ENCODE data around the gene TWF2. TPM values are rescaled to one million over a fixed set of nuclear protein-coding genes. Genes with fewer than 3 reads are reported as not detected.

Gene TWF2
- total and polyA plus RNA-seq, 2 of the 4 experiments (the other 2 are of a cell fraction), result 111 to 145 TPM

GRCh38 chr3:52204337-52205073, 34.5 kb downstream of the TWF2 start:
- POLR2A ChIA-PET (ENCODE audit: unreplicated experiment), result interaction anchor here (0.6 kb wide), 1 partner anchor 83 kb away, joined by 3 read pairs; no protein-coding TSS in a partner anchor
- Histone ChIP-seq H3K27ac (ENCODE audit: insufficient read depth, low read length) (no peak overlapping the region), H3K14ac (replicated peaks; ENCODE audit: low read depth, low read length) (no peak overlapping the region), H2BK5ac (ENCODE audit: low read depth, low read length, poor library complexity, severe bottlenecking) (no peak overlapping the region), H3K23ac (ENCODE audit: low read depth, low read length) (no peak overlapping the region), H4K8ac (ENCODE audit: low read depth in 2 of 2, low read length in 2 of 2) (no peak overlapping the region), H3K9ac (ENCODE audit: low read depth, low read length) (no peak overlapping the region), H2AK5ac (ENCODE audit: low read depth, low read length) (no peak overlapping the region), H3K4me3 (ENCODE audit: insufficient read depth, low read depth, low read length) (no peak overlapping the region), H3K18ac (ENCODE audit: low read depth, low read length) (no peak overlapping the region), H4K20me1 (ENCODE audit: insufficient read depth, low read length) (peaks cover 5% of the 10 kb centered on the region; the same call in 1 of the 2 replicates), H3K56ac (ENCODE audit: extremely low read depth, insufficient read depth, low read length) (no peak overlapping the region), H4K91ac (ENCODE audit: insufficient read depth, low read depth, low read length) (no peak overlapping the region), H4K5ac (ENCODE audit: low read depth, low read length) (no peak overlapping the region), H2AFZ (replicated peaks; ENCODE audit: low read length, poor library complexity) (no peak overlapping the region), H3K4me2 (ENCODE audit: low read depth, low read length) (no peak overlapping the region), H2BK120ac (ENCODE audit: low read depth, low read length) (no peak overlapping the region), H3K9me3 (ENCODE audit: control insufficient read depth, insufficient read depth, low read length) (no peaks in the 10 kb centered on the region), H3K4ac (ENCODE audit: low read depth, low read length) (no peak overlapping the region), H3K27me3 (ENCODE audit: control insufficient read depth, insufficient read depth, low read length) (no peaks in the 10 kb centered on the region), H3K9me1 (ENCODE audit: insufficient read depth, low read length) (peaks cover 7% of the 10 kb centered on the region; the same call in 1 of the 2 replicates), H3K4me1 (ENCODE audit: control insufficient read depth, insufficient read depth, low read length) (no peaks in the 10 kb centered on the region), H2BK20ac (ENCODE audit: low read depth, low read length) (no peak overlapping the region), H2BK15ac (ENCODE audit: low read depth, low read length) (no peak overlapping the region), H2AK9ac (replicated peaks; ENCODE audit: low read depth, low read length, poor library complexity) (no peak overlapping the region), H3K36me3 (ENCODE audit: control insufficient read depth, insufficient read depth, low read length) (peaks cover 62% of the 10 kb centered on the region), H3K79me1 (ENCODE audit: low read depth in 1 of 2, low read length in 2 of 2) (peaks cover 22 to 50% of the 10 kb centered on the region in 2 experiments)
- ATAC-seq (ENCODE audit: low read depth) (no peak), DNase-seq (peak; percentile 18)
- in situ Hi-C loops (cut with MboI; ENCODE audit: low sequenced_read_pairs), result no loop called here
- intact Hi-C loops (cut with micrococcal nuclease), result no loop called here
- BruUV-seq (replicated peaks), result no TSS peak
- TF ChIP-seq NFE2L2 (IDR thresholded peaks at IDR 0.05; ENCODE audit: low read depth, low read length), result no peak
- TF ChIP-seq USF2 (IDR thresholded peaks at IDR 0.05; ENCODE audit: low read depth, low read length), result no peak
- TF ChIP-seq CTCF (conservative IDR thresholded peaks at IDR 0.05; ENCODE audit: low read depth, low read length), result no peak
- TF ChIP-seq RCOR1 (IDR thresholded peaks at IDR 0.05; ENCODE audit: insufficient replicate concordance, low read length), result no peak
- TF ChIP-seq MAZ (IDR thresholded peaks at IDR 0.05; ENCODE audit: borderline replicate concordance, low read depth, low read length), result no peak
- no peak for TF ChIP-seq SMC3 (IDR thresholded peaks at IDR 0.05; ENCODE audit: low read depth, low read length)
- TF ChIP-seq ELK1 (IDR thresholded peaks at IDR 0.05; ENCODE audit: borderline replicate concordance, low read depth, low read length), result no peak
- TF ChIP-seq CHD1 (IDR thresholded peaks at IDR 0.05; ENCODE audit: low read depth, low read length), result no peak
- TF ChIP-seq RFX5 (IDR thresholded peaks at IDR 0.05; ENCODE audit: low read depth, low read length), result no peak
- no peak for TF ChIP-seq FOS (IDR thresholded peaks at IDR 0.05; ENCODE audit: low read depth, low read length)
- no peak for TF ChIP-seq MXI1 (IDR thresholded peaks at IDR 0.05; ENCODE audit: borderline replicate concordance, low read depth, low read length)
- TF ChIP-seq MAFK (IDR thresholded peaks at IDR 0.05; ENCODE audit: low read depth, low read length), result no peak
- no peak for TF ChIP-seq RAD21 (IDR thresholded peaks at IDR 0.05; ENCODE audit: low read length)
- CTCF ChIA-PET, result interaction anchor here (0.6 kb wide), 1 partner anchor 692 kb away, joined by 3 read pairs; no protein-coding TSS in a partner anchor
- dilution Hi-C loops (cut with HindIII; ENCODE audit: low sequenced_read_pairs, unreplicated experiment), result no loop called here
- WGBS, 2 experiments (ENCODE audit: extremely low coverage in 2 of 2, insufficient read length in 1 of 2), result 100% methylated on average over 1 of the region's 10 CpGs; no CpG with 5 or more reads in 1 of the 2 experiments
